Measurements from ENCODE around the gene CRBN. TPM values are rescaled to one million over a fixed set of nuclear protein-coding genes. Genes with fewer than 3 reads are reported as not detected.

Gene CRBN
- total RNA-seq, 6 donors from 2014 or later = 35.3 to 98.5 (median 53.0) TPM

GRCh38 chr3:3125977-3126376 is 53.5 kb downstream of the CRBN start:
- peaks cover 0 to 24% (median 17%) of the 10 kb centered on the region in 4 donors for H3K36me3 ChIP-seq
- ATAC-seq (ENCODE audit: low FRiP score in 2 of 2) (no peak), DNase-seq (peak in 1 of 2 donors; percentile 66)
- TF ChIP-seq POLR2AphosphoS5 (IDR thresholded peaks at IDR 0.05) = no peak
- TF ChIP-seq CTCF (IDR thresholded peaks at IDR 0.05) = no peak
- no peak for TF ChIP-seq POLR2A (IDR thresholded peaks at IDR 0.05)
- TF ChIP-seq EP300 (IDR thresholded peaks at IDR 0.05) = no peak
- H3K27ac ChIP-seq = peak overlapping the region; percentile 90 to 94 (median 93)
- 86 to 90% methylated on average over 23 to 24 of the region's 24 CpGs for WGBS, 2 donors
- peak overlapping the region in 3 of 4 donors; percentile 64 to 82 (median 67) for H3K4me3 ChIP-seq
- peaks cover 13 to 24% (median 17%) of the 10 kb centered on the region in 4 donors for H3K4me1 ChIP-seq
- H3K27me3 ChIP-seq = no peaks in the 10 kb centered on the region
- H3K9me3 ChIP-seq = no peaks in the 10 kb centered on the region

GRCh38 chr3:3119393-3119851 is 60.1 kb downstream of the CRBN start:
- no peak for ATAC-seq (ENCODE audit: low FRiP score in 2 of 2)
- WGBS, 2 donors = 63 to 65% methylated on average over 4 of the region's 4 CpGs
- no peak for DNase-seq
- no peak for TF ChIP-seq CTCF (IDR thresholded peaks at IDR 0.05)
- TF ChIP-seq POLR2AphosphoS5 (IDR thresholded peaks at IDR 0.05) = no peak
- no peak for TF ChIP-seq EP300 (IDR thresholded peaks at IDR 0.05)
- TF ChIP-seq POLR2A (IDR thresholded peaks at IDR 0.05) = no peak
- H3K9me3 ChIP-seq = no peaks in the 10 kb centered on the region
- H3K36me3 ChIP-seq = no peaks in the 10 kb centered on the region
- no peaks in the 10 kb centered on the region for H3K27me3 ChIP-seq
- no peaks in the 10 kb centered on the region for H3K4me1 ChIP-seq
- H3K27ac ChIP-seq = no peak overlapping the region
- H3K4me3 ChIP-seq = no peak overlapping the region

- WGBS, 2 donors = 85 to 87% methylated on average over 2 of the region's 2 CpGs
- H3K9me3 ChIP-seq = no peaks in the 10 kb centered on the region
- no peaks in the 10 kb centered on the region for H3K4me1 ChIP-seq
- no peaks in the 10 kb centered on the region for H3K36me3 ChIP-seq
- no peak overlapping the region for H3K27ac ChIP-seq
- DNase-seq (no peak), ATAC-seq (ENCODE audit: low FRiP score in 2 of 2) (no peak)
- H3K4me3 ChIP-seq = no peak overlapping the region
- H3K27me3 ChIP-seq = no peaks in the 10 kb centered on the region
- TF ChIP-seq POLR2A (IDR thresholded peaks at IDR 0.05) = no peak
- no peak for TF ChIP-seq POLR2AphosphoS5 (IDR thresholded peaks at IDR 0.05)
- no peak for TF ChIP-seq CTCF (IDR thresholded peaks at IDR 0.05)
- TF ChIP-seq EP300 (IDR thresholded peaks at IDR 0.05) = no peak
Measured at GRCh38 chr3:3117651-3118050, 61.8 kb downstream of the CRBN start.

GRCh38 chr3:3113042-3113709 is 66.3 kb downstream of the CRBN start:
- peaks cover 0 to 8% (median 0%) of the 10 kb centered on the region in 4 donors for H3K4me1 ChIP-seq
- no peak overlapping the region for H3K27ac ChIP-seq
- no peaks in the 10 kb centered on the region for H3K36me3 ChIP-seq
- no peak for TF ChIP-seq POLR2A (IDR thresholded peaks at IDR 0.05)
- TF ChIP-seq POLR2AphosphoS5 (IDR thresholded peaks at IDR 0.05) = peak in 1 of 2 donors; percentile 31
- H3K4me3 ChIP-seq = no peak overlapping the region
- 50 to 67% methylated on average over 4 of the region's 4 CpGs for WGBS, 2 donors
- DNase-seq (no peak), ATAC-seq (ENCODE audit: low FRiP score in 2 of 2) (no peak)
- H3K9me3 ChIP-seq = no peaks in the 10 kb centered on the region
- H3K27me3 ChIP-seq = no peaks in the 10 kb centered on the region

- no peak for DNase-seq
- no peak for ATAC-seq (ENCODE audit: low FRiP score in 2 of 2)
- H3K4me1 ChIP-seq = peaks cover 0 to 8% (median 0%) of the 10 kb centered on the region in 4 donors
- H3K36me3 ChIP-seq = no peaks in the 10 kb centered on the region
- TF ChIP-seq POLR2A (IDR thresholded peaks at IDR 0.05) = no peak
- TF ChIP-seq POLR2AphosphoS5 (IDR thresholded peaks at IDR 0.05) = no peak
- no peak for TF ChIP-seq CTCF (IDR thresholded peaks at IDR 0.05)
- TF ChIP-seq EP300 (IDR thresholded peaks at IDR 0.05) = no peak
- H3K27ac ChIP-seq = peak overlapping the region in 2 of 4 donors; percentile 12 to 23
- no peak overlapping the region for H3K4me3 ChIP-seq
- H3K27me3 ChIP-seq = no peaks in the 10 kb centered on the region
- H3K9me3 ChIP-seq = no peaks in the 10 kb centered on the region
- 54 to 60% methylated on average over 7 of the region's 7 CpGs for WGBS, 2 donors
Measured at GRCh38 chr3:3110749-3111361, 68.6 kb downstream of the CRBN start.
